T-cell (primary cell): ENCODE data around the gene FBXO3. TPM values are rescaled to one million over a fixed set of nuclear protein-coding genes. Genes with fewer than 3 reads are reported as not detected.
A peak's percentile ranks its signal among the peaks of the same experiment; 100 is the strongest.

Experiments
- ATAC-seq, 4 experiments: fragments of 200-7000 bp in 3 of 4; fragments of 150-1000 bp in 1 of 4; cut with Tn5 transposase; replicated peaks in 1 of 4; 1 replicate in 3 of 4; 2 replicates in 1 of 4; pipeline ENCODE4 v1.10.0; 2021; ENCODE audit warnings: moderate library complexity in 3 of 4, mild to moderate bottlenecking in 2 of 4, moderate number of reproducible peaks in 1 of 4
- CTCF ChIA-PET, 2 donors: fragments of 300-600 bp; sonication (Branson Sonifier 250); formaldehyde crosslinking; loops; one replicate each; lab custom pipeline; 2022; ENCODE audit warnings: antibody characterized with exemption in 2 of 2; lab: Charles Lee
- POLR2A ChIA-PET, 2 donors: fragments of 300-600 bp; sonication (Branson Sonifier 250); formaldehyde crosslinking; loops; one replicate each; lab custom pipeline; 2022; ENCODE audit warnings: antibody characterized with exemption in 2 of 2; lab: Charles Lee
- DNase-seq, 35 experiments: peaks; one replicate each; pipeline versions ENCODE4 v3.0.0 to v3.0.0-alpha.2; 2013 to 2023
- H3K27ac ChIP-seq: one replicate; pipeline ENCODE4 v1.5.1; 2013; ENCODE audit warnings: low read length
- H3K27me3 ChIP-seq, 2 experiments: replicated peaks in 1 of 2; 1 replicate in 1 of 2; 2 replicates in 1 of 2; pipeline versions ENCODE4 v1.6.1 to v1.7.0; 2013; ENCODE audit warnings: low read length in 1 of 2, mixed read lengths in 1 of 2; ENCODE audit not compliant: control insufficient read depth in 2 of 2, insufficient read depth in 2 of 2; ENCODE audit errors: extremely low read depth in 1 of 2
- H3K36me3 ChIP-seq, 2 donors: 1 replicate in 1 of 2; 2 replicates in 1 of 2; pipeline versions ENCODE4 v1.6.1 to v1.7.0; 2013; ENCODE audit warnings: low read length in 1 of 2; ENCODE audit not compliant: control insufficient read depth in 2 of 2, insufficient read depth in 1 of 2; ENCODE audit errors: extremely low read depth in 1 of 2
- H3K4me1 ChIP-seq, 2 experiments: 1 replicate in 1 of 2; 2 replicates in 1 of 2; pipeline versions ENCODE4 v1.6.1 to v1.7.0; 2013; ENCODE audit warnings: low read length in 2 of 2, mixed read lengths in 1 of 2; ENCODE audit not compliant: insufficient read depth in 2 of 2, control insufficient read depth in 1 of 2; ENCODE audit errors: extremely low read depth in 1 of 2
- H3K4me3 ChIP-seq, 2 donors: 1 replicate in 1 of 2; 2 replicates in 1 of 2; pipeline versions ENCODE4 v1.5.1 to v1.7.0; 2013; ENCODE audit warnings: mild to moderate bottlenecking in 2 of 2, low read length in 1 of 2, moderate library complexity in 1 of 2; ENCODE audit not compliant: control insufficient read depth in 1 of 2; ENCODE audit errors: extremely low read depth in 1 of 2
- H3K9me3 ChIP-seq: 2 replicates; pipeline ENCODE4 v1.7.0; 2013
- H3K27ac Mint-ChIP-seq, 2 donors: one replicate each; pipeline ENCODE4 v1.8.0; 2020 to 2021; ENCODE audit warnings: mild to moderate bottlenecking in 2 of 2, mixed read lengths in 2 of 2
- H3K27me3 Mint-ChIP-seq, 2 donors: one replicate each; pipeline ENCODE4 v1.8.0; 2021 to 2022; ENCODE audit warnings: mixed read lengths in 2 of 2
- H3K36me3 Mint-ChIP-seq: one replicate; pipeline ENCODE4 v1.8.0; 2021; ENCODE audit warnings: mixed read lengths
- H3K4me1 Mint-ChIP-seq, 3 donors: one replicate each; pipeline ENCODE4 v1.8.0; 2020 to 2022; ENCODE audit warnings: mixed read lengths in 3 of 3, mild to moderate bottlenecking in 1 of 3
- H3K4me3 Mint-ChIP-seq, 3 donors: one replicate each; pipeline ENCODE4 v1.8.0; 2020 to 2022; ENCODE audit warnings: mild to moderate bottlenecking in 3 of 3, mixed read lengths in 3 of 3, moderate library complexity in 3 of 3
- H3K9me3 Mint-ChIP-seq, 3 donors: one replicate each; pipeline ENCODE4 v1.8.0; 2020 to 2022; ENCODE audit warnings: mixed read lengths in 3 of 3
- WGBS: methylation state at CpG from one replicate; pipeline ENCODE4 v1.1.5; 2013; ENCODE audit warnings: missing lambda C conversion rate; ENCODE audit not compliant: insufficient coverage; 5-methylcytosine and 5-hydroxymethylcytosine counted together
- total RNA-seq, 35 experiments: library from RNA in 6 of 35; stranded (reverse) in 6 of 35; fragments of 120-200 nt in 1 of 35; gene quantifications; one replicate each; pipeline versions ENCODE4 v1.2.1 to v1.2.4 and lab custom pipeline; 2013 to 2026

The FBXO3 gene
- total RNA-seq, 5 donors from 2014 or later (not counting 1 experiment from before 2014, with no cell fraction given), result 37.1 to 60.0 (median 41.1) TPM

- Histone ChIP-seq H3K27ac (no peak overlapping the region), H3K4me3 (no peak overlapping the region), H3K36me3 (no peaks in the 10 kb centered on the region), H3K27me3 (peaks cover 0 to 5% of the 10 kb centered on the region in 2 experiments), H3K9me3 (no peaks in the 10 kb centered on the region), H3K4me1 (no peaks in the 10 kb centered on the region)
- Mint-ChIP-seq H3K4me1 (no peaks in the 10 kb centered on the region), H3K27ac (no peak overlapping the region), H3K36me3 (no peaks in the 10 kb centered on the region), H3K9me3 (peaks cover 0 to 2% (median 0%) of the 10 kb centered on the region in 3 donors), H3K4me3 (no peak overlapping the region), H3K27me3 (peaks cover 34 to 41% of the 10 kb centered on the region in 2 donors)
- ChIA-PET CTCF (interaction anchor here (0.6 to 1.1 kb wide), 5 partner anchors 23 to 400 kb away, joined by 3 to 7 read pairs (median 4); no protein-coding TSS in a partner anchor), POLR2A (interaction anchor here (0.6 to 0.9 kb wide), 3 partner anchors 8 to 830 kb away, joined by 4 to 5 read pairs (median 4); no protein-coding TSS in a partner anchor)
- ATAC-seq, result no peak
- WGBS, result no CpG with 5 or more reads among the region's 3 CpGs
- no peak for DNase-seq
Measured at GRCh38 chr11:33785609-33786008, 11.3 kb upstream of the FBXO3 start.

GRCh38 chr11:33779849-33780528 lies 5.7 kb upstream of the FBXO3 start:
- H3K4me3 Mint-ChIP-seq, result no peak overlapping the region
- H3K9me3 Mint-ChIP-seq, result peaks cover 0 to 2% (median 0%) of the 10 kb centered on the region in 3 donors
- peaks cover 30 to 35% of the 10 kb centered on the region in 2 donors for H3K27me3 Mint-ChIP-seq
- DNase-seq, result no peak
- peaks cover 2 to 22% of the 10 kb centered on the region in 2 experiments for H3K27me3 ChIP-seq
- H3K36me3 ChIP-seq, result no peaks in the 10 kb centered on the region
- no peak overlapping the region for H3K4me3 ChIP-seq
- H3K27ac ChIP-seq, result no peak overlapping the region
- H3K4me1 ChIP-seq, result peaks cover 0 to 28% of the 10 kb centered on the region in 2 experiments
- 93% methylated on average over 5 of the region's 7 CpGs for WGBS
- ChIA-PET CTCF (no interaction called here), POLR2A (no interaction called here)
- no peak for ATAC-seq
- no peaks in the 10 kb centered on the region for H3K9me3 ChIP-seq
- H3K27ac Mint-ChIP-seq, result no peak overlapping the region
- no peaks in the 10 kb centered on the region for H3K36me3 Mint-ChIP-seq
- H3K4me1 Mint-ChIP-seq, result peaks cover 10 to 15% (median 12%) of the 10 kb centered on the region in 3 donors

DNA sequence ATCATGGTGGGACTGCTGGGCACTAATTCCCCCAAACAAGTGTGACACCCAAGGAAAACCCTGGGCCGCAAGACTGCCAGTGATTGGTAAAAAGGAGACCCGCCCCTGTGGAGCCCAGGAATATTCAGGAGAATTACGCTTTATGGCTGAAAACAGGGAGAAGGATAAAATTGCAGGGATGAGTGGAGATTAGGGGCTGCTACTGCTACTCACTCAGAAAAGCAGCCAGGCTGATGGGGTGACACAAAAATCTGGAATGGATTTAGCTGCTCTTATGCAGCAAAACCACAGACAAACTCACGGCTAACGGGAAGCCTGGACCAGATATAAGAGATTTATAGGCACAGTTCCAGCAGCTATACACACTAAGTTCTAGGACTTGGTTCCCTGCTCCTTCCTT lies 4.4 kb upstream of the FBXO3 start:
- Mint-ChIP-seq H3K36me3 (no peaks in the 10 kb centered on the region), H3K27ac (no peak overlapping the region)

GRCh38 chr11:33777906-33778305 lies 3.6 kb upstream of the FBXO3 start:
- WGBS, result 45% methylated on average over 3 of the region's 9 CpGs

More for the DNA sequence above, 4.4 kb upstream of the FBXO3 start:
- peaks cover 2 to 22% of the 10 kb centered on the region in 2 experiments for H3K27me3 ChIP-seq
- H3K4me3 Mint-ChIP-seq, result no peak overlapping the region
- H3K36me3 ChIP-seq, result no peaks in the 10 kb centered on the region
- H3K9me3 Mint-ChIP-seq, result peaks cover 0 to 2% (median 0%) of the 10 kb centered on the region in 3 donors
- ATAC-seq (no peak), DNase-seq (no peak)
- H3K4me1 Mint-ChIP-seq, result peaks cover 15 to 19% (median 17%) of the 10 kb centered on the region in 3 donors
- ChIA-PET CTCF (no interaction called here), POLR2A (no interaction called here)
- H3K4me3 ChIP-seq, result no peak overlapping the region
- peaks cover 0 to 33% of the 10 kb centered on the region in 2 experiments for H3K4me1 ChIP-seq
- no peaks in the 10 kb centered on the region for H3K9me3 ChIP-seq
- H3K27ac ChIP-seq, result no peak overlapping the region
- H3K27me3 Mint-ChIP-seq, result peaks cover 21 to 26% of the 10 kb centered on the region in 2 donors
- WGBS, result 80% methylated on average over 4 of the region's 5 CpGs

DNA sequence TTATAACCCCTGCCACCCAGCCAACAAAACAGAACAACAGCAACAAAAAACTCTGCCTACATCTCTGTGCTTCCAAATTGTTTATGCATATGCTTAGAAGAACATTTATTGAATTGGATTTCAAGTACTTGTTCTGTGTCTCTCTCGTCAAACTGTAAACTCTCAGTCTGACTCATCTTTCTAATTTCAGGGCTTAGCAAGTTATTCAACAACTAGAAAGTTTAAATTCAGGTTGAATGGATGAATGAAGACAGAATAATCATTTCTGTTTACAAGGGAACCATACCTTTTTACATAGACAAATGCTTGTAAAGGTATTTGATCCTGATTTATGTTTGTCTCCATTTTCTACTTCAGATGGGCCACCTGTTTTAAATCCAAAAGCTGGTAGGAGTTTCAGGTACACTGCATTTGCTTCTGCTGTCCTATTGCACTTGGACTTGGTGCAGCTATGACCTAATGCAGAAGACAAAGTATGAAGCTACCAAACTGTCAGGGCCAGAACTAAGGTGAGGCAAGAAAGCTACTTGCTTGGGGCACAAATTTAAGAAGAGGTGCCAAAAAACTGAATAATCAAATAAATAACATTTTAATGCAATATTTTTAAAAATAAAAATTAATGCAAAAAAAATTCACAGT lies 1.6 kb upstream of the FBXO3 start:
- Mint-ChIP-seq H3K4me3 (peak overlapping the region; percentile 93 to 97 (median 96)), H3K36me3 (no peaks in the 10 kb centered on the region), H3K27ac (peak overlapping the region in 1 of 2 donors; percentile 68), H3K9me3 (no peaks in the 10 kb centered on the region), H3K4me1 (peaks cover 36 to 41% (median 39%) of the 10 kb centered on the region in 3 donors), H3K27me3 (peaks cover 11 to 18% of the 10 kb centered on the region in 2 donors)
- Histone ChIP-seq H3K27ac (no peak overlapping the region), H3K36me3 (no peaks in the 10 kb centered on the region), H3K27me3 (peaks cover 2 to 22% of the 10 kb centered on the region in 2 experiments), H3K4me1 (peaks cover 8 to 48% of the 10 kb centered on the region in 2 experiments), H3K4me3 (no peak overlapping the region), H3K9me3 (no peaks in the 10 kb centered on the region)
- DNase-seq (no peak), ATAC-seq (no peak)
- CTCF ChIA-PET, result interaction anchor here in 1 of 2 donors (1.2 kb wide), 1 partner anchor 53 kb away, joined by 5 read pairs; no protein-coding TSS in a partner anchor
- POLR2A ChIA-PET, result interaction anchor here in 1 of 2 donors (1.0 kb wide), 1 partner anchor 9 kb away, joined by 3 read pairs; no protein-coding TSS in a partner anchor
- WGBS, result no CpG with 5 or more reads among the region's 1 CpG

More at GRCh38 chr11:33777906-33778305, 3.6 kb upstream of the FBXO3 start:
- ChIA-PET CTCF (interaction anchor here (0.6 to 1.0 kb wide), 3 partner anchors 32 to 476 kb away, joined by 3 read pairs; no protein-coding TSS in a partner anchor), POLR2A (interaction anchor here in 1 of 2 donors (0.9 kb wide), 1 partner anchor 630 kb away, joined by 7 read pairs; no protein-coding TSS in a partner anchor)
- DNase-seq, result peak in 14 of 35 experiments; percentile 5 to 76 (median 12)
- no peaks in the 10 kb centered on the region for H3K36me3 Mint-ChIP-seq
- H3K4me3 Mint-ChIP-seq, result no peak overlapping the region
- peaks cover 21 to 22% of the 10 kb centered on the region in 2 donors for H3K27me3 Mint-ChIP-seq
- no peak overlapping the region for H3K4me3 ChIP-seq
- H3K4me1 Mint-ChIP-seq, result peaks cover 22 to 24% (median 22%) of the 10 kb centered on the region in 3 donors
- peaks cover 0 to 2% (median 0%) of the 10 kb centered on the region in 3 donors for H3K9me3 Mint-ChIP-seq
- no peak for ATAC-seq
- no peaks in the 10 kb centered on the region for H3K36me3 ChIP-seq
- H3K4me1 ChIP-seq, result peaks cover 6 to 41% of the 10 kb centered on the region in 2 experiments
- H3K9me3 ChIP-seq, result no peaks in the 10 kb centered on the region
- H3K27ac ChIP-seq, result peak overlapping the region; percentile 9
- H3K27ac Mint-ChIP-seq, result peak overlapping the region in 1 of 2 donors; percentile 28
- H3K27me3 ChIP-seq, result peaks cover 2 to 22% of the 10 kb centered on the region in 2 experiments

- peak overlapping the region; percentile 93 to 97 (median 96) for H3K4me3 Mint-ChIP-seq
- ATAC-seq, result no peak
- peaks cover 8 to 48% of the 10 kb centered on the region in 2 experiments for H3K4me1 ChIP-seq
- no peak overlapping the region for H3K27ac ChIP-seq
- peaks cover under 1% of the 10 kb centered on the region for H3K36me3 Mint-ChIP-seq
- H3K27me3 Mint-ChIP-seq, result peaks cover 11 to 18% of the 10 kb centered on the region in 2 donors
- no CpG with 5 or more reads among the region's 7 CpGs for WGBS
- CTCF ChIA-PET, result no interaction called here
- no peak overlapping the region for H3K4me3 ChIP-seq
- peaks cover 2 to 22% of the 10 kb centered on the region in 2 experiments for H3K27me3 ChIP-seq
- no peak for DNase-seq
- H3K36me3 ChIP-seq, result peaks cover 0 to 2% of the 10 kb centered on the region in 2 donors
- H3K9me3 ChIP-seq, result no peaks in the 10 kb centered on the region
- H3K4me1 Mint-ChIP-seq, result peaks cover 37 to 44% (median 41%) of the 10 kb centered on the region in 3 donors
- POLR2A ChIA-PET, result no interaction called here
- no peaks in the 10 kb centered on the region for H3K9me3 Mint-ChIP-seq
- peak overlapping the region; percentile 94 to 95 for H3K27ac Mint-ChIP-seq
Measured at GRCh38 chr11:33775467-33775807, 1.1 kb upstream of the FBXO3 start.
